A549 (cell line): ENCODE measurements around the gene PRDM10.

Experiments used
- CEBPB ChIP-seq, 2 experiments: fragments of >200 bp in 1 of 2; sonication (Bioruptor Twin) in 1 of 2; formaldehyde crosslinking in 1 of 2; IDR thresholded peaks; 2 replicates each; pipeline ENCODE4 v1.6.1; 2012 to 2016
- EP300 ChIP-seq, 2 experiments: fragments of >200 bp; sonication (Bioruptor Twin); formaldehyde crosslinking; IDR thresholded peaks; 2 replicates in 1 of 2; 3 replicates in 1 of 2; pipeline ENCODE4 v1.6.1; 2016 to 2017
- FOSB ChIP-seq: fragments of 250-450 bp; sonication (Bioruptor Pico); IDR thresholded peaks from 2 replicates; pipeline ENCODE4 v1.5.0; 2020; ENCODE audit warnings: mild to moderate bottlenecking, moderate library complexity
- JUN ChIP-seq, 2 experiments: fragments of >200 bp; sonication (Bioruptor Twin); formaldehyde crosslinking; IDR thresholded peaks; 2 replicates in 1 of 2; 3 replicates in 1 of 2; pipeline ENCODE4 v1.6.1; 2016 to 2017
- KDM1A ChIP-seq: fragments of 200-600 bp; sonication (generic); IDR thresholded peaks from 2 replicates; pipeline ENCODE4 v1.6.1; 2016; ENCODE audit warnings: low read depth, mild to moderate bottlenecking
- NFE2L2 ChIP-seq: fragments of 150-350 bp; conservative IDR thresholded peaks from 2 replicates; pipeline ENCODE4 v1.6.1; 2014; ENCODE audit warnings: low read length
- NR3C1 ChIP-seq: fragments of >200 bp; sonication (Bioruptor Twin); formaldehyde crosslinking; IDR thresholded peaks from 3 replicates; pipeline ENCODE4 v1.6.1; 2017
- PHF8 ChIP-seq: fragments of 200-600 bp; sonication (generic); IDR thresholded peaks from 2 replicates; pipeline ENCODE4 v1.6.1; 2016; ENCODE audit warnings: low read depth, mild to moderate bottlenecking, antibody characterized with exemption, moderate library complexity, borderline replicate concordance
- POLR2A ChIP-seq: IDR thresholded peaks from 2 replicates; pipeline ENCODE4 v1.6.1; 2012; ENCODE audit warnings: mild to moderate bottlenecking, low read length
- RAD21 ChIP-seq, 2 experiments: fragments of >200 bp in 1 of 2; sonication (Bioruptor Twin) in 1 of 2; formaldehyde crosslinking in 1 of 2; IDR thresholded peaks in 1 of 2; conservative IDR thresholded peaks in 1 of 2; 2 replicates in 1 of 2; 3 replicates in 1 of 2; pipeline ENCODE4 v1.6.1; 2012 to 2018; ENCODE audit warnings: inconsistent platforms in 1 of 2
- SREBF2 ChIP-seq: fragments of 450-650 bp; IDR thresholded peaks from 2 replicates; pipeline ENCODE4 v1.6.1; 2014; ENCODE audit warnings: mild to moderate bottlenecking, moderate library complexity
- TF ChIP-seq, protein P1 (sequence below): fragments of >200 bp; sonication (Bioruptor Twin); formaldehyde crosslinking; IDR thresholded peaks from 3 replicates; pipeline ENCODE4 v1.5.1; 2016
- TF ChIP-seq, protein P2 (sequence below): fragments of 250-450 bp; sonication (Bioruptor Pico); IDR thresholded peaks from 2 replicates; pipeline ENCODE4 v1.5.0; 2021; ENCODE audit warnings: mild to moderate bottlenecking, moderate library complexity, borderline replicate concordance

DNA sequence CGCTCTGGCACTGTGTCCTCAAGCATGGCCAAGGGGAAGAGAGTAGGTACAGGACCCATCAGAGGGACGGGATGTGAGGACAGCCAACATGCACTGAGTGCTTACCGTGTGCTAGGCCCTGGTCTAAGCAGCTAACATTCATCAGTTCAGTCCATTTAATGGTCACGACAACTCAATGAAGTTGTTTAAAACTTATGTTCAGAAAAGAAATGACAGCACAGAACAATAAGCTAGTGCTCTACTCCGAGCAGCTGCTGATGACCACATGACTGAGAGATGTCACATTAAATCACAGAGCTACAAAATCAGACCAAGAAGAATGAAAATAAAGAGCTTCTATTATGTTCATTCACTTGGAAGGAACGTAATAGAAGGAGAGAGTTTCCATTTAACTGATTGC lies 26.3 kb downstream of the PRDM10 start:
- TF ChIP-seq SREBF2 (no peak), CEBPB (IDR thresholded peaks at IDR 0.05) (no peak), NR3C1 (no peak), JUN (IDR thresholded peaks at IDR 0.05) (no peak), FOSB (no peak), KDM1A (no peak), POLR2A (no peak), RAD21 (conservative IDR thresholded peaks at IDR 0.05 in 1 of 2, IDR thresholded peaks at IDR 0.05 in 1 of 2) (no peak), EP300 (IDR thresholded peaks at IDR 0.05) (no peak), NFE2L2 (no peak), PHF8 (no peak)
- TF ChIP-seq, protein P1, sequence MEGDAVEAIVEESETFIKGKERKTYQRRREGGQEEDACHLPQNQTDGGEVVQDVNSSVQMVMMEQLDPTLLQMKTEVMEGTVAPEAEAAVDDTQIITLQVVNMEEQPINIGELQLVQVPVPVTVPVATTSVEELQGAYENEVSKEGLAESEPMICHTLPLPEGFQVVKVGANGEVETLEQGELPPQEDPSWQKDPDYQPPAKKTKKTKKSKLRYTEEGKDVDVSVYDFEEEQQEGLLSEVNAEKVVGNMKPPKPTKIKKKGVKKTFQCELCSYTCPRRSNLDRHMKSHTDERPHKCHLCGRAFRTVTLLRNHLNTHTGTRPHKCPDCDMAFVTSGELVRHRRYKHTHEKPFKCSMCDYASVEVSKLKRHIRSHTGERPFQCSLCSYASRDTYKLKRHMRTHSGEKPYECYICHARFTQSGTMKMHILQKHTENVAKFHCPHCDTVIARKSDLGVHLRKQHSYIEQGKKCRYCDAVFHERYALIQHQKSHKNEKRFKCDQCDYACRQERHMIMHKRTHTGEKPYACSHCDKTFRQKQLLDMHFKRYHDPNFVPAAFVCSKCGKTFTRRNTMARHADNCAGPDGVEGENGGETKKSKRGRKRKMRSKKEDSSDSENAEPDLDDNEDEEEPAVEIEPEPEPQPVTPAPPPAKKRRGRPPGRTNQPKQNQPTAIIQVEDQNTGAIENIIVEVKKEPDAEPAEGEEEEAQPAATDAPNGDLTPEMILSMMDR: no peak
- TF ChIP-seq, protein P2, sequence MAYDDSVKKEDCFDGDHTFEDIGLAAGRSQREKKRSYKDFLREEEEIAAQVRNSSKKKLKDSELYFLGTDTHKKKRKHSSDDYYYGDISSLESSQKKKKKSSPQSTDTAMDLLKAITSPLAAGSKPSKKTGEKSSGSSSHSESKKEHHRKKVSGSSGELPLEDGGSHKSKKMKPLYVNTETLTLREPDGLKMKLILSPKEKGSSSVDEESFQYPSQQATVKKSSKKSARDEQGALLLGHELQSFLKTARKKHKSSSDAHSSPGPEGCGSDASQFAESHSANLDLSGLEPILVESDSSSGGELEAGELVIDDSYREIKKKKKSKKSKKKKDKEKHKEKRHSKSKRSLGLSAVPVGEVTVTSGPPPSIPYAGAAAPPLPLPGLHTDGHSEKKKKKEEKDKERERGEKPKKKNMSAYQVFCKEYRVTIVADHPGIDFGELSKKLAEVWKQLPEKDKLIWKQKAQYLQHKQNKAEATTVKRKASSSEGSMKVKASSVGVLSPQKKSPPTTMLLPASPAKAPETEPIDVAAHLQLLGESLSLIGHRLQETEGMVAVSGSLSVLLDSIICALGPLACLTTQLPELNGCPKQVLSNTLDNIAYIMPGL: no peak
